GM12878 (cell line): ENCODE measurements around the gene ERFL.

ENCODE experiments used
- KDM1A ChIP-seq: fragments of 200-600 bp; sonication (generic); IDR thresholded peaks from 2 replicates; pipeline ENCODE4 v1.6.1; 2016; ENCODE audit warnings: borderline replicate concordance
- YY1 ChIP-seq: IDR thresholded peaks from 2 replicates; pipeline ENCODE4 v1.6.1; 2011; ENCODE audit warnings: low read depth, mild to moderate bottlenecking, low read length
- TF ChIP-seq, protein P1 (sequence below), 3 experiments: IDR thresholded peaks in 2 of 3; conservative IDR thresholded peaks in 1 of 3; 2 replicates each; pipeline ENCODE4 v1.5.1; 2011; ENCODE audit warnings: low read depth in 3 of 3, low read length in 3 of 3, mild to moderate bottlenecking in 3 of 3, control low read depth in 2 of 3, moderate library complexity in 2 of 3, inconsistent platforms in 1 of 3, mixed read lengths in 1 of 3; ENCODE audit not compliant: control insufficient read depth in 2 of 3, insufficient read depth in 1 of 3; ENCODE audit errors: extremely low read depth in 1 of 3

GRCh38 chr19:41929536-41930071, 1.4 kb upstream of the ERFL start:
- TF ChIP-seq KDM1A (no peak), YY1 (no peak)
- TF ChIP-seq, protein P1, sequence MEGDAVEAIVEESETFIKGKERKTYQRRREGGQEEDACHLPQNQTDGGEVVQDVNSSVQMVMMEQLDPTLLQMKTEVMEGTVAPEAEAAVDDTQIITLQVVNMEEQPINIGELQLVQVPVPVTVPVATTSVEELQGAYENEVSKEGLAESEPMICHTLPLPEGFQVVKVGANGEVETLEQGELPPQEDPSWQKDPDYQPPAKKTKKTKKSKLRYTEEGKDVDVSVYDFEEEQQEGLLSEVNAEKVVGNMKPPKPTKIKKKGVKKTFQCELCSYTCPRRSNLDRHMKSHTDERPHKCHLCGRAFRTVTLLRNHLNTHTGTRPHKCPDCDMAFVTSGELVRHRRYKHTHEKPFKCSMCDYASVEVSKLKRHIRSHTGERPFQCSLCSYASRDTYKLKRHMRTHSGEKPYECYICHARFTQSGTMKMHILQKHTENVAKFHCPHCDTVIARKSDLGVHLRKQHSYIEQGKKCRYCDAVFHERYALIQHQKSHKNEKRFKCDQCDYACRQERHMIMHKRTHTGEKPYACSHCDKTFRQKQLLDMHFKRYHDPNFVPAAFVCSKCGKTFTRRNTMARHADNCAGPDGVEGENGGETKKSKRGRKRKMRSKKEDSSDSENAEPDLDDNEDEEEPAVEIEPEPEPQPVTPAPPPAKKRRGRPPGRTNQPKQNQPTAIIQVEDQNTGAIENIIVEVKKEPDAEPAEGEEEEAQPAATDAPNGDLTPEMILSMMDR (IDR thresholded peaks at IDR 0.05 in 2 of 3, conservative IDR thresholded peaks at IDR 0.05 in 1 of 3; ENCODE audit: control insufficient read depth in 2 of 3, extremely low read depth in 1 of 3, insufficient read depth in 1 of 3, low read depth in 3 of 3, low read length in 3 of 3): no peak
